Nephron (organoid): ENCODE data around the gene ADSL.
A peak's percentile ranks its signal among the peaks of the same experiment; 100 is the strongest.

ENCODE experiments used
- H3K27ac Mint-ChIP-seq, 3 experiments: 2 replicates each; pipeline ENCODE4 v1.8.0; 2020; ENCODE audit warnings: mixed read lengths in 3 of 3, mild to moderate bottlenecking in 2 of 3, moderate library complexity in 1 of 3
- H3K27me3 Mint-ChIP-seq: 2 replicates; pipeline ENCODE4 v1.8.0; 2021; ENCODE audit warnings: low read depth, mild to moderate bottlenecking, moderate library complexity, mixed read lengths
- H3K36me3 Mint-ChIP-seq: 2 replicates; pipeline ENCODE4 v1.8.0; 2020; ENCODE audit warnings: low read depth, mixed read lengths
- H3K4me1 Mint-ChIP-seq: 2 replicates; pipeline ENCODE4 v1.8.0; 2020; ENCODE audit warnings: mixed read lengths
- H3K4me3 Mint-ChIP-seq, 3 experiments: 2 replicates each; pipeline ENCODE4 v1.8.0; 2020; ENCODE audit warnings: mild to moderate bottlenecking in 3 of 3, mixed read lengths in 3 of 3, moderate library complexity in 2 of 3
- H3K9me3 Mint-ChIP-seq: 2 replicates; pipeline ENCODE4 v1.8.0; 2020; ENCODE audit warnings: mixed read lengths
- TF ChIP-seq, protein P1 (sequence below), 3 experiments: fragments of 200-600 bp; sonication (generic); IDR thresholded peaks; one replicate each; pipeline ENCODE4 v1.5.0; 2021; ENCODE audit warnings: antibody characterized with exemption in 3 of 3; ENCODE audit not compliant: unreplicated experiment in 3 of 3

Gene ADSL

DNA sequence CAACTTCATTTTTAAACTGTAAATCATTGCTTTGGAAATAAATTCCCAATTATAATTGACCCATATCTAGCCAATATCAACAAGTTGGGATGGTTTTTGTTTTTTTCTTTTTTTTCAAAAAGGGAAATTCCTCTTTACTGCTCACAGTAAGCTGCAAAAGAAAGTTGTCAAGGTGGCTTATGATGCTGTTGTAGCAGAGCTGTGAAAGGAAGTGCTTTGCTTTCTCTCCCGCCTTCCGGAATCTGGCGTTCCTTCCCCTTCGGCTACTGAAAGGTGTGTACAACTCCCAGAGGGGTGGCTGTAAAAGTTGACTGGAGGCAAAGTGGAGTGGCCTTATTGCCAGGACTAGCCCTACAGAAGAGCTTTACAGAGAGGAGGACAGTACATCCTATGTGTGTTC is 16.2 kb upstream of the ADSL start:
- no peak overlapping the region for H3K4me3 Mint-ChIP-seq
- TF ChIP-seq, protein P1, sequence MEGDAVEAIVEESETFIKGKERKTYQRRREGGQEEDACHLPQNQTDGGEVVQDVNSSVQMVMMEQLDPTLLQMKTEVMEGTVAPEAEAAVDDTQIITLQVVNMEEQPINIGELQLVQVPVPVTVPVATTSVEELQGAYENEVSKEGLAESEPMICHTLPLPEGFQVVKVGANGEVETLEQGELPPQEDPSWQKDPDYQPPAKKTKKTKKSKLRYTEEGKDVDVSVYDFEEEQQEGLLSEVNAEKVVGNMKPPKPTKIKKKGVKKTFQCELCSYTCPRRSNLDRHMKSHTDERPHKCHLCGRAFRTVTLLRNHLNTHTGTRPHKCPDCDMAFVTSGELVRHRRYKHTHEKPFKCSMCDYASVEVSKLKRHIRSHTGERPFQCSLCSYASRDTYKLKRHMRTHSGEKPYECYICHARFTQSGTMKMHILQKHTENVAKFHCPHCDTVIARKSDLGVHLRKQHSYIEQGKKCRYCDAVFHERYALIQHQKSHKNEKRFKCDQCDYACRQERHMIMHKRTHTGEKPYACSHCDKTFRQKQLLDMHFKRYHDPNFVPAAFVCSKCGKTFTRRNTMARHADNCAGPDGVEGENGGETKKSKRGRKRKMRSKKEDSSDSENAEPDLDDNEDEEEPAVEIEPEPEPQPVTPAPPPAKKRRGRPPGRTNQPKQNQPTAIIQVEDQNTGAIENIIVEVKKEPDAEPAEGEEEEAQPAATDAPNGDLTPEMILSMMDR (IDR thresholded peaks at IDR 0.05; ENCODE audit: unreplicated experiment in 3 of 3), result no peak
- H3K9me3 Mint-ChIP-seq, result no peaks in the 10 kb centered on the region
- H3K36me3 Mint-ChIP-seq, result peaks cover 60% of the 10 kb centered on the region
- H3K27me3 Mint-ChIP-seq, result no peaks in the 10 kb centered on the region
- H3K27ac Mint-ChIP-seq, result no peak overlapping the region
- peaks cover 6% of the 10 kb centered on the region for H3K4me1 Mint-ChIP-seq

DNA sequence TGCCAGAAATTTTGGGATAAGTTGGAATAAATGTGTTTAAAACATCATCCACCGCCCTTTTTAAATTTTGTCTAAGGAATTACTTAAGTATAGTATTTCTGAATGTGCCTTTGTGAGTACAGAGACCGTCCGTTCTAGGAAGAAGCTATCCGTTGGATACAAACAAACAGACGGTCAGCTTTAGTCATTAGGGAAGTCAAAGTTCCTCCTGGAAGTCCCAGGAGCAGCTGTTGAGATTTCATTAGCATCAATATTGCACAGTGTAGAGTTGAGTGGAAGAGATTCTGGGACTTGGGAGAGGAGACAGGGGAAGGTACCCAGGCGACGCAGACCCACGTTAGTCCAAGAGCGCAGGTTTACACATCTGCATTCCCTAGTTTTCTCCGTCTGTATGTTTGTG is 15.7 kb upstream of the ADSL start:
- no peak overlapping the region for H3K27ac Mint-ChIP-seq
- peaks cover 6% of the 10 kb centered on the region for H3K4me1 Mint-ChIP-seq
- H3K9me3 Mint-ChIP-seq, result no peaks in the 10 kb centered on the region
- peaks cover 54% of the 10 kb centered on the region for H3K36me3 Mint-ChIP-seq
- no peaks in the 10 kb centered on the region for H3K27me3 Mint-ChIP-seq
- H3K4me3 Mint-ChIP-seq, result no peak overlapping the region
- TF ChIP-seq, protein P1 (IDR thresholded peaks at IDR 0.05; ENCODE audit: unreplicated experiment in 3 of 3), result no peak

DNA sequence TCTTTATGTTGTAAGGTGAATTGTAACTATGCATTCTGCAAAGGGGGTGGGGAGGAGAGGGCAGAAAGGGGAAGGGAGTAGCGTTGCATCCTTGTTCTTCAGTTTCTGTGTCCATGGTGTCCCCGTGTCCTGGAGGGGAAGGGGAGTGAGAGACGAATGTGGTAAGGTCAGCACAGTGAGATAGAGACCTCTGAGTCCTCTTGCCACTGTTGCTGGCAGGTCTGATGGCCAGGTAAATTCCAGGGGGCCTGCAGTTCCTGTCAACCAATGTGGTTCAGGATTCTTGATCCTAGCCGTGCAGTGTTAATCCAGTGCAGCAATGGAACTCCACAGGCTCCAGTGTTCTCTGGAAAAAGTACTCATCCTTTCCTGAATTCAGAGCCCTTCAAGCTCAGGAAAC is 14.6 kb upstream of the ADSL start:
- H3K4me3 Mint-ChIP-seq, result no peak overlapping the region
- no peak overlapping the region for H3K27ac Mint-ChIP-seq
- no peaks in the 10 kb centered on the region for H3K27me3 Mint-ChIP-seq
- H3K36me3 Mint-ChIP-seq, result peaks cover 51% of the 10 kb centered on the region
- TF ChIP-seq, protein P1 (IDR thresholded peaks at IDR 0.05; ENCODE audit: unreplicated experiment in 3 of 3), result no peak
- peaks cover 6% of the 10 kb centered on the region for H3K4me1 Mint-ChIP-seq
- H3K9me3 Mint-ChIP-seq, result no peaks in the 10 kb centered on the region

DNA sequence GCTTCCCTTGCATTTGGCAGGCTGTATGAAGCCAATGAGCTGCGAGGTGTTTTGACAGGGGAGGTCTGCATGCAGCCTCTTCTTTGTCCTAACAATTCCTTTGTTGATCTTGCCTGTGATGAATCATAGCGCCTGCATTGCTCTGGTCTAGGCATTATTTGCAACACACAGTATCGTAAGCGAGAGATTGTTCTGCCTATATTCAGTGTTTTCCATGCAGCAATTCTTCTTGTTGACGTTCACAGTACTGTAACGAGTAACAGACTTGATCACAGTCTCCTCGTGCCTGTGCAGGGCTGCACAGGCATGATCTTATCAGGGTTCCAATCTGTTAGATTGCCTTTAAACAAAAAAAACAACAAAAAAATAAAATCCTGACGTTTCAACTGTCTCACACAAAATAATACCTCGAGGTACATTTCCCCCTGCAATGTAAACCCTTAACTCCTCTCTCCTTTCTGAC is 13.9 kb upstream of the ADSL start:
- no peak overlapping the region for H3K4me3 Mint-ChIP-seq
- TF ChIP-seq, protein P1 (IDR thresholded peaks at IDR 0.05; ENCODE audit: unreplicated experiment in 3 of 3), result no peak
- no peaks in the 10 kb centered on the region for H3K9me3 Mint-ChIP-seq
- peaks cover 6% of the 10 kb centered on the region for H3K4me1 Mint-ChIP-seq
- H3K27me3 Mint-ChIP-seq, result no peaks in the 10 kb centered on the region
- peak overlapping the region in 1 of 3 experiments; percentile 64 for H3K27ac Mint-ChIP-seq
- peaks cover 45% of the 10 kb centered on the region for H3K36me3 Mint-ChIP-seq

DNA sequence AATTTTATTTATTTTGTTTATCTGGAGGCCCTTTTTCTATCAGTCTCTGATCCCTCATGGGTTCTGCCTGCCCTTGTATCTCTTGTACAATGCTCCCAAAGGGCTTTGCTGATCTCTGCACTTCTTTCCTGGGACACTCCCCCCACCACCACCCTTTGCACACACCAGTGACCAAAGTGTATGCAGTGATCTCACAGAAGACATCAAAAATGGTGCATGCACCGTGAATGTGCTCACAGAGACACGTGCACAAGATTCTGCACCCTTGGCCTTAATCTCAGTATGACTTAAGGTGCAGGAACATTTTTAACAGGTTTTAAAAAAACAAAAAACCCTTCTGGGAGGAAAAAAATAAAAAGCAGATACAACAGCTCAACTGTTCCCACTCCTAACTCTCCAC is 12.2 kb upstream of the ADSL start:
- Mint-ChIP-seq H3K4me1 (peaks cover 13% of the 10 kb centered on the region), H3K27ac (no peak overlapping the region), H3K36me3 (peaks cover 39% of the 10 kb centered on the region), H3K4me3 (no peak overlapping the region), H3K9me3 (no peaks in the 10 kb centered on the region), H3K27me3 (no peaks in the 10 kb centered on the region)
- TF ChIP-seq, protein P1 (IDR thresholded peaks at IDR 0.05; ENCODE audit: unreplicated experiment in 3 of 3), result no peak

DNA sequence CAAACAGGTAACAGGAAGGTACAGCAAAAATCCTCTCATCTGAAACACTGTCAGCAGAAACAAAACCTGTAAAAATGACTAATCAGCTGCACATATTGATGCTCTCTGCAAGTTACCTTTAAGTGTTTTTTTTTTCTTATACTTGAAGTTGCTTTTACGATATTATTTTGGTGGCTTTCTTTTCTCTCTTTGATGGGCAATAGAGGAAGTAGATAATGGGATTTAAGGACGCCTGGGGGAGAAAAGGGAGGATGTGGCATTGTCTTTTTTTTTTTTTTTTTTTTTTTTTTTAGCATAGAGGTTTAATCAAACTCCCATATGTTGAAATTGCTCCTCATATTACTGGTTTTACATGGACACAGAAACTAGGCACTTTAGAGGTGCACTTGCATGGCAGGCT is 11.4 kb upstream of the ADSL start:
- Mint-ChIP-seq H3K9me3 (no peaks in the 10 kb centered on the region), H3K27me3 (no peaks in the 10 kb centered on the region), H3K4me1 (peaks cover 13% of the 10 kb centered on the region), H3K27ac (no peak overlapping the region), H3K36me3 (peaks cover 37% of the 10 kb centered on the region), H3K4me3 (no peak overlapping the region)
- TF ChIP-seq, protein P1 (IDR thresholded peaks at IDR 0.05; ENCODE audit: unreplicated experiment in 3 of 3), result no peak
